ENCODE results near the gene ASTN2.
"Not testable (repeated sequence)": the region's sequence is repeated elsewhere in the genome, so short reads cannot be mapped to it uniquely, and the experiment has no call there.

Gene ASTN2

DNA sequence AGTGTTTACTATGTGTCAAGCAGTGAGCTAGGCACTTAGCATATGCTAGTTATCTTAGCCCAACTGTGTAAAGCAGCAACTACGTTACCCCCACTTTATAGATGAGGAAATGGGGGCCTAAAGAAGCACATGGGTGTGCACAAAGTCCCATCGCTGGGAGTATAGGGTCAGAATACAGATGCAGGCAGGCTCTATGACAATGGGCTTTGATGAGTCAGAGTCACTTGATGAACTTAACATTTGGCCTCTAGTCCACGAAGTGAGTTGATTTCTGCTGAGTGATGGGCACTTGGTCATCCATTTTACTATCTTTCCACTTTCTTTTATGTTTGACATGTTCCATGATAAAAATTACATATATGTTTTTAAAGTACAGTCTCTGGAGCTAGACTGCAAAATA, 523.4 kb downstream of the ASTN2 start:
- no peaks in the 10 kb centered on the region for H3K36me3 ChIP-seq (ENCODE audit: insufficient read depth, low read length)
- H3K9ac ChIP-seq (ENCODE audit: low read depth, low read length) = no peak overlapping the region
- H3K79me2 ChIP-seq (ENCODE audit: insufficient read depth, low read length) = no peaks in the 10 kb centered on the region
- H3K4me1 ChIP-seq (ENCODE audit: insufficient read depth, low read length) = no peaks in the 10 kb centered on the region
- no peak overlapping the region for H3K4me3 ChIP-seq (ENCODE audit: low read depth in 1 of 2, low read length in 2 of 2)
- no peaks in the 10 kb centered on the region for H3K9me3 ChIP-seq (ENCODE audit: insufficient read depth, low read length, severe bottlenecking)
- ATAC-seq (ENCODE audit: insufficient read depth, low read depth) = no peak
- no peaks in the 10 kb centered on the region for H3K27me3 ChIP-seq (ENCODE audit: insufficient read depth, low read length, poor library complexity)
- no peak overlapping the region for H3K27ac ChIP-seq (ENCODE audit: low read length)
- TF ChIP-seq, protein P1, sequence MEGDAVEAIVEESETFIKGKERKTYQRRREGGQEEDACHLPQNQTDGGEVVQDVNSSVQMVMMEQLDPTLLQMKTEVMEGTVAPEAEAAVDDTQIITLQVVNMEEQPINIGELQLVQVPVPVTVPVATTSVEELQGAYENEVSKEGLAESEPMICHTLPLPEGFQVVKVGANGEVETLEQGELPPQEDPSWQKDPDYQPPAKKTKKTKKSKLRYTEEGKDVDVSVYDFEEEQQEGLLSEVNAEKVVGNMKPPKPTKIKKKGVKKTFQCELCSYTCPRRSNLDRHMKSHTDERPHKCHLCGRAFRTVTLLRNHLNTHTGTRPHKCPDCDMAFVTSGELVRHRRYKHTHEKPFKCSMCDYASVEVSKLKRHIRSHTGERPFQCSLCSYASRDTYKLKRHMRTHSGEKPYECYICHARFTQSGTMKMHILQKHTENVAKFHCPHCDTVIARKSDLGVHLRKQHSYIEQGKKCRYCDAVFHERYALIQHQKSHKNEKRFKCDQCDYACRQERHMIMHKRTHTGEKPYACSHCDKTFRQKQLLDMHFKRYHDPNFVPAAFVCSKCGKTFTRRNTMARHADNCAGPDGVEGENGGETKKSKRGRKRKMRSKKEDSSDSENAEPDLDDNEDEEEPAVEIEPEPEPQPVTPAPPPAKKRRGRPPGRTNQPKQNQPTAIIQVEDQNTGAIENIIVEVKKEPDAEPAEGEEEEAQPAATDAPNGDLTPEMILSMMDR (IDR thresholded peaks at IDR 0.05; ENCODE audit: borderline replicate concordance, extremely low read depth, low read length, poor library complexity, severe bottlenecking) = no peak
- no peak for TF ChIP-seq EZH2 (IDR thresholded peaks at IDR 0.05; ENCODE audit: borderline replicate concordance, low read depth, low read length, severe bottlenecking)
- H3K4me2 ChIP-seq (ENCODE audit: insufficient read depth, low read length) = no peak overlapping the region
- no peaks in the 10 kb centered on the region for H4K20me1 ChIP-seq (ENCODE audit: insufficient read depth, low read length)
- no peak for DNase-seq
- no peak overlapping the region for H2AFZ ChIP-seq (ENCODE audit: low read depth, low read length)

DNA sequence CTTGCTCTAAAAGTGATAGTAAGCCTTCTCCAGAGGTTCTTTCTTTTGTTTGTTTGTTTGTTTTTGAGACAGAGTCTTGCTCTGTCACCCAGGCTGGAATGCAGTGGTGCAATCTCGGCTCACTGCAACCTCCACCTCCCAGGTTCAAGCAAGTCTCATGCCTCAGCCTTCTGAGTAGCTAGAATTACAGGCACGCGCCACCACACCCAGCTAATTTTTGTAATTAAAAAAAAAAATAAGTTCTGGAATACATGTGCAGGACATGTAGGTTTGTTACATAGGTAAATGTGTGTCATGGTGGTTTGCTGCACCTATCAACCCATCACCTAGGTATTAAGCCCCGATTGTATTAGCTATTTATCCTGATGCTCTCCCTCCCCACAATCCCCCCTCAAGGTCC, 526.4 kb downstream of the ASTN2 start:
- H3K4me3 ChIP-seq (ENCODE audit: low read depth in 1 of 2, low read length in 2 of 2); DNase-seq; H3K27ac ChIP-seq (ENCODE audit: low read length); H3K27me3 ChIP-seq (ENCODE audit: insufficient read depth, low read length, poor library complexity); H3K36me3 ChIP-seq (ENCODE audit: insufficient read depth, low read length); H3K4me1 ChIP-seq (ENCODE audit: insufficient read depth, low read length); H3K9me3 ChIP-seq (ENCODE audit: insufficient read depth, low read length, severe bottlenecking); ATAC-seq (ENCODE audit: insufficient read depth, low read depth); H4K20me1 ChIP-seq (ENCODE audit: insufficient read depth, low read length); H3K9ac ChIP-seq (ENCODE audit: low read depth, low read length); H2AFZ ChIP-seq (ENCODE audit: low read depth, low read length); H3K4me2 ChIP-seq (ENCODE audit: insufficient read depth, low read length); H3K79me2 ChIP-seq (ENCODE audit: insufficient read depth, low read length): not testable (repeated sequence)

DNA sequence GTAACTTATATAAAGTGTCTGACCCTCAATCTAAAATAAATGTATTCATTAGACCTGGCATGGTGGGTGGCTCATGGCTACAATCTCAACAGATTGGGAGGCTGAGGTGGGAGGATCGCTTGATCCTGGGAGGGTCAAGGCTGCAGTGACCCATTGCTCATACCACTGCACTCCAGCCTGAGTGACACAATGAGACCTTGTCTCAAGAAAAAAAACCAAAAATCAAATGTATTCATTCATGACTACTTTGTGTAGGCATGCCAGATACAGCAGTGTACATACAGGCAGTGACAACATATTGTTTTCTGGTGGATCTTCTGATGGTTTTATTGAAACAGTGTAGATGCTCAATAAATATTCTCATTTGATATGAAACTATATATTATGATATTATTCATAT, 526.8 kb downstream of the ASTN2 start:
- Histone ChIP-seq H3K79me2 (ENCODE audit: insufficient read depth, low read length) (no peaks in the 10 kb centered on the region), H3K4me2 (ENCODE audit: insufficient read depth, low read length) (no peak overlapping the region), H3K4me3 (ENCODE audit: low read depth in 1 of 2, low read length in 2 of 2) (no peak overlapping the region), H2AFZ (ENCODE audit: low read depth, low read length) (no peak overlapping the region), H3K4me1 (ENCODE audit: insufficient read depth, low read length) (no peaks in the 10 kb centered on the region), H4K20me1 (ENCODE audit: insufficient read depth, low read length) (no peaks in the 10 kb centered on the region), H3K36me3 (ENCODE audit: insufficient read depth, low read length) (no peaks in the 10 kb centered on the region), H3K9me3 (ENCODE audit: insufficient read depth, low read length, severe bottlenecking) (no peaks in the 10 kb centered on the region), H3K9ac (ENCODE audit: low read depth, low read length) (no peak overlapping the region), H3K27me3 (ENCODE audit: insufficient read depth, low read length, poor library complexity) (no peaks in the 10 kb centered on the region), H3K27ac (ENCODE audit: low read length) (no peak overlapping the region)
- DNase-seq (no peak), ATAC-seq (ENCODE audit: insufficient read depth, low read depth) (no peak)
- TF ChIP-seq EZH2 (IDR thresholded peaks at IDR 0.05; ENCODE audit: borderline replicate concordance, low read depth, low read length, severe bottlenecking) = no peak
- TF ChIP-seq, protein P1 (IDR thresholded peaks at IDR 0.05; ENCODE audit: borderline replicate concordance, extremely low read depth, low read length, poor library complexity, severe bottlenecking) = no peak

DNA sequence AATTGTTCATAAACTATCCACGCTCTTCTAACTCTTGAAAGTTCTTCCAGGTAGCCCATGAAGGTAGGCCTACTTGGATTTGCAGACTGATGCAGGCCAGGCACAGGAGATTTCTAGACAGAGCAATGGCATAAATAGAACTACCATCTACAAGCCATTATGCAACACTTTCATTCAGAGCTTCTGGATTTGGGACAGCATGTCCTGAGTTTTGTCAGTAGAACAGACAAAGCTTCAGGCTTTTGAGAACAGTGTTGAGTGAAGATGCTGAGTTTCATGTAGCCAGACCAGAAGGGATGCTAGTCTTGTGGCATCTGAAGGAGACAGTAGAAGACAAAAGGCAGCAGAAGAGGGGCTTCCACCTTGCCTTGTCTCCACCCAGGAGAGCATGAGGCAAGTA, 531.2 kb downstream of the ASTN2 start:
- Histone ChIP-seq H3K36me3 (ENCODE audit: insufficient read depth, low read length) (no peaks in the 10 kb centered on the region), H3K9me3 (ENCODE audit: insufficient read depth, low read length, severe bottlenecking) (no peaks in the 10 kb centered on the region), H3K4me2 (ENCODE audit: insufficient read depth, low read length) (no peak overlapping the region), H3K4me3 (ENCODE audit: low read depth in 1 of 2, low read length in 2 of 2) (no peak overlapping the region), H3K79me2 (ENCODE audit: insufficient read depth, low read length) (no peaks in the 10 kb centered on the region), H3K27ac (ENCODE audit: low read length) (no peak overlapping the region), H4K20me1 (ENCODE audit: insufficient read depth, low read length) (no peaks in the 10 kb centered on the region), H3K9ac (ENCODE audit: low read depth, low read length) (no peak overlapping the region), H2AFZ (ENCODE audit: low read depth, low read length) (no peak overlapping the region), H3K27me3 (ENCODE audit: insufficient read depth, low read length, poor library complexity) (no peaks in the 10 kb centered on the region), H3K4me1 (ENCODE audit: insufficient read depth, low read length) (no peaks in the 10 kb centered on the region)
- ATAC-seq (ENCODE audit: insufficient read depth, low read depth) (no peak), DNase-seq (no peak)
- no peak for TF ChIP-seq EZH2 (IDR thresholded peaks at IDR 0.05; ENCODE audit: borderline replicate concordance, low read depth, low read length, severe bottlenecking)
- TF ChIP-seq, protein P1 (IDR thresholded peaks at IDR 0.05; ENCODE audit: borderline replicate concordance, extremely low read depth, low read length, poor library complexity, severe bottlenecking) = no peak

Data from DND-41 (cell line).